Dermis blood vessel endothelial cell (primary cell): ENCODE results near the gene ZDHHC7. TPM values are rescaled to one million over a fixed set of nuclear protein-coding genes. Genes with fewer than 3 reads are reported as not detected.

Source experiments
- DNase-seq: peaks from one replicate; pipeline ENCODE4 v3.0.0; 2010
- total RNA-seq: library from RNA; depleted of rRNA; stranded (reverse); fragments of >200 nt; gene quantifications from 2 replicates; pipeline ENCODE4 v1.2.3, GENCODE V29; 2014

The ZDHHC7 gene
- total RNA-seq, 1 donor from 2014 or later: 61.6 TPM

DNA sequence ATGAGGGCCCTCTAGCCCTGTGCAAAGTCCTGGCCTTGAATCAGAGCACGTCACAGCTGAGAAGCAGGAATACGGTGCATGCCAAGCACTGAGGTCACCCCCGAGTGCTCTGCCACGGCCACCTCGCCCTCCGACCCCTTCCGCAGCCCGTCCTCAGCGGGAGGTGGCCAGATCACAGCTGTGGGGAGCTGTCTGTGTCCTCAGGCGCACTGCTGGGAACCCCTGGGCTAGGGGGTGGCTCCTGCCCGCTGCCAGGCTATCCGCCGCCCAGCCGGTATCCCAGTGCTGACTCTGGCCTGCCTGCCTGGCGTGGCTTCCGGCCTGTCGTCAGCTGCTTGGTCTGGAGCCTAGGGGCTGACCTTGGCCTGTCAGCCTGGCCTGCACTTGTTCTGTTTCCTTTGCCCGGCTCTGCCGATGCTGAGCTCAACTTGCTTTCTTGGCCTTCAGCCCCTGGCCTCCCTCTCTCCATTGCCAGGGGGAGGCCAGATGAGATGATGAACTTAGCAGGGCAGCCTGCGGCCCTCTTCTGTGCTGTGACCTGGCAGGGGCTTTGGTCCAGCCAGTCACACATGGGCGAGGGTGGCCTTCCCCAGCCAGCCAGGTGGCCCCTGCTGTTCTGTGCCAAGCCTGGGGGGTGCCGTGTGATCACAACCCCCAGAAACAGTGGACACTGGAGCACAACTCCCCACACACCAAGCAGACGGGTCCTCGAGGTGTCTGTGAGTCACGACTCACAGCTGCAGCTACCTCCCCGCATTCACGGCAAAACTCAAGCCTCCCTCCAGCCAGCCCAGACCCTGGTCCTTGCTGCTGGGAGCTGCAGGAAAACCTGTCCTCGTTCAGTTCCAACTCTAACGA lies 77.3 kb downstream of the ZDHHC7 start:
- peak; percentile 16 for DNase-seq

DNA sequence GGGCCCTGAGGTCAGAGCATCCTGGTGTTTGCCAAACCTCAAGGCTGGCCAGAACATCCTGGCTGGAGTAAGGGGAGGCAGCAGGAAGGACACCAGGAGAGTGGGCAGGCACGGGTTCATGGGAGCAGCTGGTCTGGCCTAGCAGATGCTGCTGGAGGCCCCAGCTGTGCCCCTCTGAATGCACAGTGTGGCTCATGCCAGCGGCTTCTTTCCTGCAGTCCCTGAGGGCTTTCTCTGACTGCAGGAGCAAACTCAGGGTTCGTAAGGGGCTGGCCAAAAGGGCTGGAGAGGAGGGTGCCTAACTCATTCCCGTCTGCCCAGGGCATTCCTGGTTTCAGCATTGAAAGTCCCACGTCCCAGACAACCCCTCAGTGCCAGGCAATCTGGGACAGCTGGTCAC lies 78.7 kb downstream of the ZDHHC7 start:
- DNase-seq: no peak

- DNase-seq: no peak
These were observed 79.8 kb downstream of the ZDHHC7 start for GRCh38 chr16:84931506-84931905.

DNA sequence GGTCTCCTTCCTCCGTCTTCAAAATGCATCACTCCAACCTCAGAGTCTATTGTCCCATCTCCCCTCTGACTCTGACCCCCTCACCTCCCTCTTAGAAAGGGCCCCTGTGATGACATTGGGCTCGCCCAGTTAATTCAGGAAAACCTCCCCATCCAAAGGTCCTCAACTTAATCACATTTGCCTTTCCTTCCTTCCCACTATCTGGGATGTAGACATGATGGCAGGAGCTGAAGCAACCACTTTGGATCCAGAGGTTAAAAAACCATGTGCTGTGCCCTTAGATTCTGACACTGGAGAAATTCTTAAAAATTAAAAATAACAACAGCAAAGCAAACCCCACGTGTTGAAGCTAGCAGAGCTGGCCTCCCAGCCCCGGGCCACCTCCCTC lies 80.2 kb downstream of the ZDHHC7 start:
- no peak for DNase-seq

GRCh38 chr16:84930298-84931106 lies 80.8 kb downstream of the ZDHHC7 start:
- no peak for DNase-seq

DNA sequence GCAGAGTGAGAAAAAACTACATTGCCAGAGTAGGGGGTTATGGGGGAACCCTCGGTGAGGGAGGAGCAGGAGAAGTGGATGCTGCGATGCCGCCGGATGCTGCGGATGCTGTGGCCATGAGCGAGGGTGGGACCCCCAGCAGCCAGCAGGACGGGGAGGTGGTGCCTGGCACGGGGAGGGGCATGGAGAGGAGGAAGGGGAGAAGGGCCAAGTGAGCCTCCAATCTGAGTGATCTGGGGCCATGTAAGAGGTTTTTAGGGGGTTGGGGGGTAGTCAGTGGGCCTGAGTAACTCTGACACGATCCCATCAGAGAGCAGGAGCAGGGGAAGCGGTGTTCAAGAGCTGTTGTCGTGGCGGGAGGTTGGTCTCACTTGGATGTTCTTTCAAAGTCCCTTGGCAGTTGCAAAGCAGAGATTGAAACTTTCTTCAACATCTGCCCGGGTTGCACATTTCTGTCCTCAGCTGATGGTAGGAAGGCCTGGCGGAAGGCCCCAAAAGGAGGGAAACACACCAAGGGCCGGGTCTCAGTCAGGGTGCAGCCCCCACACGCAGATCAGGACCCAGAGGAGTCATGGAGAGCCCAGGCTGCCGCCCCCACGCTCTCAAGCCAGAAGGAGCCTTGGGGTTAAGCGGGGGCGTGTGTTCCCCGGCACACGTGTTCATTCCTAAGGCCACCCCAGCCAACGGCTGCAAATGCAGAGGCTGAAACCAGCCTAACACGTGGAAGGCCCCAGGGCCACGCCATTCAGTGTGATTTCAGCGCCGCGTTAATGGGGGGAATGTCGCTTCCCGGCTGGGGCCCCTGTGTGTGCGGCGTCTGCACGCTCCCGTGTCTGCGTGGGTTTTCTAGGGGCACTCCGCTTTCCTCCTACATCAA lies 81.7 kb downstream of the ZDHHC7 start:
- no peak for DNase-seq

- no peak for DNase-seq
These were observed 82.5 kb downstream of the ZDHHC7 start for GRCh38 chr16:84928679-84929420.

DNA sequence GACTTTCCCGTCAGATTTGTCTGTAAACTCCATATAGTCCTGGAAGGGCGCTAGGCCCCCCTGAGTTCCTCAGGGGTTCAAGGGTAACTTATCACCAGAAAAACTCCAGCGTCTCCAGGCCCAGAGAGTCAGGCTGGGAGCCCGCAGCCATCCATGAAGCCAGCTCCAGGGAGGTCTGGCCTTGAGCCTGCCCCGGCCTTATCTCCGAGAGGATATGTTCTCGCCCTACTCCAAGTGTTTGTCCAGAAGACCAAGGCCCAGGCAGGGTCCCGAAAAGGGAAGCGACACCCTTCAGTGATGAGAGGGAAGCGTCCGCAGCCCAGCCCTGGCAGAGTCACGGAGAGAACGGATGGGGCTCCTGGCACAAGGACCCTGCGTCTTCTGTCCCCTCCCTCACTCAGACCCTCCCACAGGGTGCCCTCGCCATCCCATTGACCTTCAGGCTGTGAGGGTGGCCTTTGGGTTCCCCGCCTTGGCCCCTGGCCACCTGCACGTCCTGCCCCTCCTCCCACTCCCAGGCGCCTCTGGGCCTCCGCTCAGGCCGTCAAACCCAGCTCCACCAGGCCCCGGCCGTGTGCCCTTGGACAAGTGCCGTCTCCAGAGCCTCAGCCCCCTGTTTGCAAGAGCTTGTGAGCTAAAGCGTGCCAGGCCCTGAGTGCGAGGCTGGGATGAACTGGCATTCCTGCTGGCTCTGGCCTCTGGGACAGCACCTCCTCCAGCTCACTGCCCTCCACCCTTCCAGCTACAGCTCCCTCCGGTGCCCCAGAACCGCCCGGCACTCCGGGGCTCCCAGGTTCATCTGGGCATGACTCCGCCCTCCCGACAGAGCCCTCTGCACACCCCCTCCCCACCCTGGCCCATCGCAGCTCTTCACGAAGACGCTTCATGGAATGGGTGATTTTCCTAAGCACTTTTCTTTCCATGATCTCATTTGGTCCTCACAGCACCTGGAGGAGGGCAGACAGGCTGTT lies 83.4 kb downstream of the ZDHHC7 start:
- DNase-seq: no peak

DNA sequence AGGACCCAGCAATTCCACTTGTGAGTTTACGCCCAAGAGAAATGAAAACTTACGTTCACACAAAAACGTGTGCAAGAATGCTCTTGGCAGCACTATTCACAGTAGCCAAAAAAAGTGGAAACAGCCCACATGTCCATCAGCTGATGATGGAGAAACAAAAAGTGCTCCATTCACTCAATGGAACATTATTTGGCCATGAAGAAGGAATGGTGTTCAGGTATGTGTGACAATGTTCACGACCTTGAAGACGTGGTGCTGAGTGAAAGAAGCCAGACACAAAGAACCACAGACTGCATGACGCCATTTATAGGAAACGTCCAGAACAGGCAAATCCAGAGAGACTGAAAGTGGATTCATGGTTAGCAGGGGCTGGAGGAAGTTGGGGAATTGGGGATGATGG lies 84.9 kb downstream of the ZDHHC7 start:
- no peak for DNase-seq

DNA sequence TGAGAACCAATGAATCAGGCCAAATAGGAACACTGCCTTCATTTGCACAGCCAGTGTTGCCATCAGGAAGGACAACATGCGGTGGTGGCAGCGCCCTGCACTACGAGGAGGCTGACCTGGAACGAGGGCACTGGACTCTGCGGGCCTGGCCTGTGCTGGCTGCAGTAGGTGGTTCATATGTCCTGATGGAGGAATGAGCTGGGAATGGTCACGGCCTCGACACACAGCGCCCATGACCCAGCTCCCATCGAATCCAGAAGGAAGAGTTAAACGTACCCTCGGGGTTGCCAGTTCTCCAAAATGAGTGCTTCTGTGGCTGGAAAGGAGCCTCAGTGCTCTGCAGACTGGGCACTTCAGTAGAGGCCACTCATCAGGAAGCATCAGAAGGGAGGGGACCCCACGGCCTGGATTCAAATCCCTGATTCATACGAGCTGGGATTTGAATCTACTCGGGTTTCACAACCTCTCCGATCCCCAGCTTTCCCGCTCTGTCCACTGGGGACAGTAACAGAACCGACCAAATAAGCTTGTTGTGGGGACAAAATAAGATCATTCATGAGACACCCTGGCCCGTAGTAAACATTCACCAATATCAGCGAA lies 85.5 kb downstream of the ZDHHC7 start:
- no peak for DNase-seq

- DNase-seq: peak; percentile 67
These were observed 86.1 kb downstream of the ZDHHC7 start for GRCh38 chr16:84925092-84925772.

- DNase-seq: no peak
These were observed 86.8 kb downstream of the ZDHHC7 start for GRCh38 chr16:84924331-84925091.

Other genes starting within 250 kb of the ZDHHC7 start
- 0.42 and 1.0 TPM in 2 replicates for gene CRISPLD2, start 191.6 kb downstream of the ZDHHC7 start, total RNA-seq
- 19.9 and 26.1 TPM in 2 replicates for gene KIAA0513, start 16.3 kb upstream of the ZDHHC7 start, total RNA-seq
- gene CIBAR2, start 100.9 kb upstream of the ZDHHC7 start, total RNA-seq: not detected in 2 replicates